ENCODE results near the gene GUF1. TPM values are rescaled to one million over a fixed set of nuclear protein-coding genes. Genes with fewer than 3 reads are reported as not detected.
A peak's percentile ranks its signal among the peaks of the same experiment; 100 is the strongest.

The GUF1 gene
- total and polyA plus RNA-seq, 10 of the 15 experiments (the other 5 are each of a cell fraction or from before 2014, with no cell fraction given), result 5.8 to 37.1 (median 24.8) TPM

DNA sequence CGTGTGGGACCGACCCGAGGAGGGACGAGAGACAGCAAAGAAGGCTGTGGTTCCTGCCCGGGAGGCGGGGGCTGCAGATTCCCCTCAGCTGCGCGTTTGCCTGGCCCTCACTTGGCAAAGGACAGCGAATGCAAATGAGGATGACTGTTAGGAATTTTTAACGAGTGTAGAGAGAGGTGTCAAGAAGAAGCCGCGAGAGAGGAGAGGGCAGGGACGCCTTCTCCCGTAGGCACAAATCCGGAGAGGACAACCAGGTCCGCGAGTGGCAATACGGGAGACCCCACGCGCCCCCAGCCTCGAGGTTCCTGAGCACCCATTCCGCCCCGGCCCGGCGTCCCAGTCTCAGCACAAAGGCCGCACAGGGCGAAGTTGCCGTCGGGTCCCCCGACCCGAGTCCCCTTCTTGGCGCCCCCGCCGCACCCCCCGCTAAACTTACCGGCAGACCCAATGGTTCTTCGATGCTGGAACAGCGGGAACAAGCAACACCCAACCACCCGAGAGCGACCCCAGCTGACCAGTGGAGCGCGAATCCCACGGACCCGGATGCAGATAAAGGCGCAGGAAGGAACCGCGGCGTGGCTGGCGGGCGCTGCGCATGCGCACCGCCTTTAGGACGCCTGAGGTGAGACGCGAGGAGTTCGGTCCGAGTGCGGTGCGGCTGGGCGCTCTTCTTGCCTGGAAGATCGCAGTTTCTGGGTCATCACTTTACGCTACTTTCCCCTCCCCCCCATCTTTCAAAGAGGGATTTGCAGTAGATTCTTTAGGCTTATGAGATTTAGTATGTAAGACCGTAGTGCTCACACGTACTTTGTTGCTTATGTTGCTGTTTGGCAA is 48.0 kb downstream of the GUF1 start, which contains the start of gene GNPDA2 (continued):
- TF ChIP-seq TAF1 (IDR thresholded peaks at IDR 0.05; ENCODE audit: borderline replicate concordance, low read depth, low read length), result peak; percentile 64; the same call in 1 of the 2 replicates
- no peak for TF ChIP-seq MYC (IDR thresholded peaks at IDR 0.05; ENCODE audit: insufficient read depth, insufficient read length, insufficient replicate concordance, low read length, severe bottlenecking)
- no peak for TF ChIP-seq KAT2A (conservative IDR thresholded peaks at IDR 0.05; ENCODE audit: control insufficient read depth, low read depth, low read length)
- peak; percentile 44; the same call in 1 of the 2 replicates for TF ChIP-seq EED (IDR thresholded peaks at IDR 0.05; ENCODE audit: low read depth)
- no peak for TF ChIP-seq SUPT20H (IDR thresholded peaks at IDR 0.05; ENCODE audit: borderline replicate concordance, control insufficient read depth, low read depth, low read length)
- no peak for TF ChIP-seq ZNF274 (IDR thresholded peaks at IDR 0.05; ENCODE audit: insufficient read depth, insufficient read length)
- TF ChIP-seq SMC3 (IDR thresholded peaks at IDR 0.05; ENCODE audit: borderline replicate concordance, low read length), result no peak
- TF ChIP-seq NR2F1 (conservative IDR thresholded peaks at IDR 0.05), result no peak; the same call in 1 of the 2 replicates
- TF ChIP-seq, protein P1, sequence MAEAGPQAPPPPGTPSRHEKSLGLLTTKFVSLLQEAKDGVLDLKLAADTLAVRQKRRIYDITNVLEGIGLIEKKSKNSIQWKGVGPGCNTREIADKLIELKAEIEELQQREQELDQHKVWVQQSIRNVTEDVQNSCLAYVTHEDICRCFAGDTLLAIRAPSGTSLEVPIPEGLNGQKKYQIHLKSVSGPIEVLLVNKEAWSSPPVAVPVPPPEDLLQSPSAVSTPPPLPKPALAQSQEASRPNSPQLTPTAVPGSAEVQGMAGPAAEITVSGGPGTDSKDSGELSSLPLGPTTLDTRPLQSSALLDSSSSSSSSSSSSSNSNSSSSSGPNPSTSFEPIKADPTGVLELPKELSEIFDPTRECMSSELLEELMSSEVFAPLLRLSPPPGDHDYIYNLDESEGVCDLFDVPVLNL (IDR thresholded peaks at IDR 0.05; ENCODE audit: low read depth, low read length), result no peak
- no peak for TF ChIP-seq BCL3 (IDR thresholded peaks at IDR 0.05; ENCODE audit: borderline replicate concordance, insufficient read depth, low read depth, low read length, poor library complexity, severe bottlenecking)
- TF ChIP-seq SRF (IDR thresholded peaks at IDR 0.05; ENCODE audit: low read depth in 2 of 2, low read length in 2 of 2), result no peak
- TF ChIP-seq, protein P2, sequence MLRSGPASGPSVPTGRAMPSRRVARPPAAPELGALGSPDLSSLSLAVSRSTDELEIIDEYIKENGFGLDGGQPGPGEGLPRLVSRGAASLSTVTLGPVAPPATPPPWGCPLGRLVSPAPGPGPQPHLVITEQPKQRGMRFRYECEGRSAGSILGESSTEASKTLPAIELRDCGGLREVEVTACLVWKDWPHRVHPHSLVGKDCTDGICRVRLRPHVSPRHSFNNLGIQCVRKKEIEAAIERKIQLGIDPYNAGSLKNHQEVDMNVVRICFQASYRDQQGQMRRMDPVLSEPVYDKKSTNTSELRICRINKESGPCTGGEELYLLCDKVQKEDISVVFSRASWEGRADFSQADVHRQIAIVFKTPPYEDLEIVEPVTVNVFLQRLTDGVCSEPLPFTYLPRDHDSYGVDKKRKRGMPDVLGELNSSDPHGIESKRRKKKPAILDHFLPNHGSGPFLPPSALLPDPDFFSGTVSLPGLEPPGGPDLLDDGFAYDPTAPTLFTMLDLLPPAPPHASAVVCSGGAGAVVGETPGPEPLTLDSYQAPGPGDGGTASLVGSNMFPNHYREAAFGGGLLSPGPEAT (IDR thresholded peaks at IDR 0.05; ENCODE audit: low read depth), result peak; percentile 19; the same call in 1 of the 2 replicates
- no peak for TF ChIP-seq SMAD1 (IDR thresholded peaks at IDR 0.05; ENCODE audit: low read depth, partially characterized antibody)
- no peak for TF ChIP-seq JUND (IDR thresholded peaks at IDR 0.05; ENCODE audit: low read depth, low read length)
- 0 out of 4 replicates have a peak, but pooled peaks of 1 of the 2 experiments have one; percentile 24 for TF ChIP-seq IKZF2 (IDR thresholded peaks at IDR 0.05)
- TF ChIP-seq SIN3A (IDR thresholded peaks at IDR 0.05; ENCODE audit: low read depth, low read length), result no peak
